ENCODE data around the gene TMPRSS3. TPM values are rescaled to one million over a fixed set of nuclear protein-coding genes. Genes with fewer than 3 reads are reported as not detected.
A peak's percentile ranks its signal among the peaks of the same experiment; 100 is the strongest.

TMPRSS3 gene
- total RNA-seq, 2 donors from 2014 or later: 9.8 to 68.6 TPM

DNA sequence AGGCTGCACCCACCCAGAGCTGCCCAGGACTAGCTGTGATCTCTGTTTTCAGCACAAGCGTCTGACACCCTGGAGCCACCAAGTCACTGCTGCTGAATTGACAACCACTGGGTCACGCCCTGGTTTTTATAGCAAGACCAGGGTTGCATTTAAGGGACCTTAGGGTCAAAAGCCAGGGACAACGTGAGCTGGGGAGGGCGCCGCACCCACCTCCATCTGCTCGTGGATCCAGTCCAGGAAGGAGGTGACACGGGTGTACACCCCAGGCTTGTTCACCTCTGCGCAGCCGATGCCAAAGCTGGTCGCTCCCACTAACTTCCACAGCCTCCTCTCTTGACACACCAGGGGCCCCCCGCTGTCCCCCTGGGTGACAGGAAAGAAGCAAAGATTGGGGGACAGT, 20.3 kb downstream of the TMPRSS3 start:
- DNase-seq (ENCODE audit: low spot score in 2 of 2) (no peak), ATAC-seq (no peak)
- Mint-ChIP-seq H3K27ac (peak overlapping the region; percentile 36 to 79), H3K9me3 (no peaks in the 10 kb centered on the region), H3K36me3 (peaks cover 0 to 17% of the 10 kb centered on the region in 2 donors)

- H3K36me3 Mint-ChIP-seq: peaks cover 0 to 17% of the 10 kb centered on the region in 2 donors
- no peak for DNase-seq (ENCODE audit: low spot score in 2 of 2)
- no peaks in the 10 kb centered on the region for H3K9me3 Mint-ChIP-seq
- peak in 1 of 2 donors; percentile 23 for ATAC-seq
- H3K27ac Mint-ChIP-seq: peak overlapping the region; percentile 36 to 79
Observed at GRCh38 chr21:42374864-42375499, 20.9 kb downstream of the TMPRSS3 start.

DNA sequence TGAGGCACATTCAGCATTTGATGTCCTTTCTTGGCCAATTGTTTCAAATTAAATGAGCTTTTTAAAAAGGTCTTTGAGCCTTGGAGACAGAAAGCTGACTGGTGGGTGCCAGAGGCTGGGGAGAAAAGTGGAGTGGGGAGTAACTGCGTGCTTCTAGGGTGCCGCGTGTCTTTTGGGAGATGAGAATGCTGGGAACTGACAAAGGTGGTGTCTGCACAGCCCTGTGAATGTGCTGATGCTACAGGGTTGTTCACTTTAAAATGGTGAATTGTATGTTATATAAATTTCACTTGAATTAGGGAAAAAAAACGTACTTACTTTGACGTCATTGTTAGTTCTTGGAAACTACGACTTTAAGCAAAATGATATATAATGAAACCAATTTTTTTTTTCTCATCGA, 21.4 kb downstream of the TMPRSS3 start:
- H3K9me3 Mint-ChIP-seq: no peaks in the 10 kb centered on the region
- peaks cover 0 to 17% of the 10 kb centered on the region in 2 donors for H3K36me3 Mint-ChIP-seq
- peak overlapping the region in 1 of 2 donors; percentile 79 for H3K27ac Mint-ChIP-seq
- DNase-seq (ENCODE audit: low spot score in 2 of 2): no peak
- ATAC-seq: peak in 1 of 2 donors; percentile 24

- peaks cover 0 to 17% of the 10 kb centered on the region in 2 donors for H3K36me3 Mint-ChIP-seq
- no peak for DNase-seq (ENCODE audit: low spot score in 2 of 2)
- peak overlapping the region in 1 of 2 donors; percentile 79 for H3K27ac Mint-ChIP-seq
- no peaks in the 10 kb centered on the region for H3K9me3 Mint-ChIP-seq
- no peak for ATAC-seq
Observed at GRCh38 chr21:42373908-42374455, 21.9 kb downstream of the TMPRSS3 start.

DNA sequence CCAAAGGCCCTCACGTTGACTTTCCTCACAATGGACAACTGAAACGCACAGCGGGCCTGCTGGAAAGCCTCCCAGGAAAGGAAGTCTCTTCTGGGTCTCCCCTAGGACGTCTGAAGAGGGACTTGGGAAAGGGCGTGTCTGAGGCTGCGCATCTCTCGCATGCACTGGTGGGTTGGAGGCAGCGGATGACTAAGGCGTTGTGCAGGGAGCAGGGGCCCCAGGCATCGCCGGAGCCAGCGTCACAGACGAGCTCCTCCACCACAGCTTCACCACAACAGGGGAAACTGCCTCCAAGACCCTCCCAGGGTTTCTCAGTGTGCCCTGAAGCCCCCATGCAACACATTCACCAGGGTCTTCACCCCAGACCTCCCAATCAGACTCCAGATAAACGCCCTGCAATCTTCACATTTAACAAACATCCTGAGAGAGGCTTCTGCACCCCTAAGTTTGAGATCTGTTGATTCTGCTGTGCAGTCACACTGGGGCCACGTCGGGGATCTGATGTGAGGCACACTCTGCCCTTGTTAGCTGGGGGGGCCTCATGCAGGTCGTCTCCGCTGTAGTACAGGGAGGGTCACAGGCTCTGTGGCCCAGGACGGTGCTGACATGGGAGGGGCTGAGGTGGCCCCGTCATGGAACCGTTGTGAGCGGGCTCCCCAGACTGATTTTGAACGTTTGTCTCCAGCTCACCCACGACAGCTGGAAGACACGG, 22.5 kb downstream of the TMPRSS3 start:
- H3K36me3 Mint-ChIP-seq: peaks cover 0 to 17% of the 10 kb centered on the region in 2 donors
- peak; percentile 47 to 65 for ATAC-seq
- DNase-seq (ENCODE audit: low spot score in 2 of 2): no peak

GRCh38 chr21:42370894-42371654, 24.8 kb downstream of the TMPRSS3 start:
- no peaks in the 10 kb centered on the region for H3K9me3 Mint-ChIP-seq
- H3K27ac Mint-ChIP-seq: peak overlapping the region; percentile 79 to 87
- ATAC-seq (no peak), DNase-seq (ENCODE audit: low spot score in 2 of 2) (no peak)
- peaks cover 0 to 8% of the 10 kb centered on the region in 2 donors for H3K36me3 Mint-ChIP-seq

More for the DNA sequence above, 22.5 kb downstream of the TMPRSS3 start:
- no peaks in the 10 kb centered on the region for H3K9me3 Mint-ChIP-seq
- peak overlapping the region; percentile 40 to 79 for H3K27ac Mint-ChIP-seq

DNA sequence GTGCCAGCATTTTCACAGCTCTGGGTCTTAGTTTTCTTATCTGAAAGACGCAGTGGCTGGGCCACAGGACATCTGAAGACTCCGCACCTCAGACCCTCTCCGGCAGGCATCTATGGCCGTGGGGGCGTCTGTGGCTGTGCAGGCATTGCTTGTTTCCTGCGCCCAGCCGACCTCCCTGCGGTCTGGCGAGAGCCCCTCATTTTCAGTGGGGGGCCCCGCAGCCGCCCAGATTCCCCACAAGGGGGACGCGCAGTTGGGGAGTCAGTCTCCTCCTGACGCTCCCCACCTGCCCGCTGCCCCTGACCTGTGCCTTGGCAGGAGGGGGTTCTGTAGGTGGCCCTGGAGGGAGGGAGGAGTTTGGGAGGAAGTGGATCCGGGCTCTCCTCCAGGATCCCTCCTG, 26.0 kb downstream of the TMPRSS3 start:
- no peak for ATAC-seq

DNA sequence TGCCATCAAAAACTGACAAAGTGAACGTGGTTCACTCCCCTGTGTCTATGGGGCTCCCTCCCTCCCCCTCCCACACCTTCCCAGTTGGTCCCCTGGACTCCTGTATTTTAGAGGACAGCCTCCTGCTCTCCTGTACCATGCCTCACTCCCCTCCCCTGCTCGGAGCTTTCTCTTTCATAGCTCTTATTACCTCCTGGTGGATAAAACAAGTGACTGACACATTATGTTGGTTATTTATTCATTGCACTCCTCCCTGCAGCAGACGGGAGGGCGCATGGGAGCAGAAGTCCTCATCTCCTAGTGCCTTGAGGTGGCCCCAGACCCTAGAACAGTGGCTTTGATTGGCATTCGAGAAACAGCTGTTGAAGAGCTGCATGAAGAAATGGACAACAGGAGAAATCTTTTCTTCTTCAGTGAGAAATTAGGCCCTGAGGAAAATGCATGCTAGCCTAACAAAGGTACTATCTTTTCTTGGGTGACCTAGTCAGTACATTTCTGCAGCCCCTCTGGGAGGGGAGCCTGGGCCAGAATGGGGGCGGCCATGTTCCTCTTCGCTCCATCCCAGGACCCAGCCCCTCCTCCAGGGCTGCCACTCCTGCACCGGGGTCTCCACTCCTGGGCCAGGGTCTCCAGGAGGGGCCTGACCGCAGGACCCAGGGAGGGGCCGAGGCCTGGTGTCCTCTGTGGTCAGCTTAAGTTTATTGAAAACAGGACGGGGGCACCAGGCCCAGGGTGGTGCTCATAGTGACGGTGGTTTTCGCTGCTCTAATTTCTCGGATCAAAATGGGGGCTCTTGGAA, 28.3 kb downstream of the TMPRSS3 start:
- Mint-ChIP-seq H3K27ac (peak overlapping the region in 1 of 2 donors; percentile 87), H3K9me3 (no peaks in the 10 kb centered on the region), H3K36me3 (peaks cover 0 to 8% of the 10 kb centered on the region in 2 donors)
- DNase-seq (ENCODE audit: low spot score in 2 of 2) (no peak), ATAC-seq (no peak)

More for the DNA sequence above, 26.0 kb downstream of the TMPRSS3 start:
- Mint-ChIP-seq H3K27ac (peak overlapping the region in 1 of 2 donors; percentile 79), H3K9me3 (no peaks in the 10 kb centered on the region), H3K36me3 (peaks cover 0 to 8% of the 10 kb centered on the region in 2 donors)
- DNase-seq (ENCODE audit: low spot score in 2 of 2): no peak

DNA sequence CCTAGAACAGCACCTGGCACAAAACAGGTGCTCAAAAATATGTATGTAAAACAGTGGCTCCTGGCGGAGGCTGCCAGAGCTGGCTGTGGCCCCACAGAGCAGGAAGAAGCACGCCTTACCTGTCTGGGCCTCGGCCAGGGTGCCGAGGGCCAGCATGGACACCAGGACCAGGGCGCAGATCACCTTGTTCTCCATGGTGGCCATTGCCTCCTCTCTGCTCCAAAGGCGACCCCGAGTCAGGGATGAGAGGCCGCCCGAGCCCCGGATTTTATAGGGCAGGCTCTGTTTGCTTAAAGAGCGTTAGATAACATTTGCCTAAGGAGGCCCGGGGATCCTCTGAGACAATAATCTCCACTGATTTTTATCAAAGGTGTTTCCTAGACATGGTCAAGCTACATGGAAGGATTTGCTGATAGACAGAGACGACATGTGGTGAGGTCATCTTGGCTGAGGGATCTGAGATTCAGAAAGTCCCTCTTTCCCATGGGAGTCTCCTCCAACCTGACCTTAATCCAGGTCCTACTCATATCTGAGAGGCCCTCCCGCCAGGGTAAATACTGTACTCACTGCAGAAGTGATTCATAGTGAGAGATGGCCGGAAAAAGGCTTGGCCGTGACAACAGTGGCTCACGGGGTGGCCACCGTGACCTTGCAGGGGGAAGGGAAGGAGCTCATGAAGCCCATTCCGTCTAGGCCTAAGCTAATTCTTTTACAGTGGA, 29.4 kb downstream of the TMPRSS3 start, which contains the start of gene TFF1:
TFF1 (minus strand) TSS at position 244 of the 719 bp plus-strand sequence; CDS start at position 204, 40 bp downstream.
- ATAC-seq (no peak), DNase-seq (ENCODE audit: low spot score in 2 of 2) (no peak)
- Mint-ChIP-seq H3K9me3 (no peaks in the 10 kb centered on the region), H3K36me3 (peaks cover 0 to under 1% of the 10 kb centered on the region in 2 donors), H3K27ac (peak within 1 kb of the TSS in 1 of 2 donors; percentile 87)

DNA sequence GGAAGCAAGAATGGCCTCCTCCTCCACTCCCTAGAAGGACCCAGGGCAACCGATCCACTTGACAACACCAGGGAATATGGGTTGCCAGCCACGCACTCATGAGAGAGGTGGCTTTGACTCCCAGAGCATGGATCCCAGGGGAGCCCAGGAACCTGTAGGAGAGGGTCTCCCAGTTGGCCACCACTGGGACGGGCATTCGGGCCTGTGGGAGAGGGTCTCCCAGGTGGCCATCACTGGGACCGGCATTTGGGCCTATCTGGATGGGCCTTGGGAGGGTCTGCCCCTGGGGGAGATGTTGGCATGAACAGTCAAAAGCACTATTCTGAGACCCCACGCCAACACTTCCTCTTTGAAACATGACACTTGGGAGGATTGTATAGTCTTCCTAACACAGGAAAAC, 30.1 kb downstream of the TMPRSS3 start:
- Mint-ChIP-seq H3K27ac (no peak overlapping the region), H3K36me3 (no peaks in the 10 kb centered on the region), H3K9me3 (no peaks in the 10 kb centered on the region)
- no peak for DNase-seq (ENCODE audit: low spot score in 2 of 2)
- no peak for ATAC-seq

- no peak overlapping the region for H3K27ac Mint-ChIP-seq
- no peak for ATAC-seq
- no peaks in the 10 kb centered on the region for H3K36me3 Mint-ChIP-seq
Observed at GRCh38 chr21:42364304-42364865, 31.5 kb downstream of the TMPRSS3 start.

GRCh38 chr21:42363312-42363711, 32.5 kb downstream of the TMPRSS3 start:
- ATAC-seq (no peak), DNase-seq (ENCODE audit: low spot score in 2 of 2) (no peak)
- Mint-ChIP-seq H3K9me3 (no peaks in the 10 kb centered on the region), H3K27ac (no peak overlapping the region), H3K36me3 (no peaks in the 10 kb centered on the region)

More at GRCh38 chr21:42364304-42364865, 31.5 kb downstream of the TMPRSS3 start:
- no peak for DNase-seq (ENCODE audit: low spot score in 2 of 2)
- H3K9me3 Mint-ChIP-seq: no peaks in the 10 kb centered on the region

GRCh38 chr21:42362700-42363099, 33.2 kb downstream of the TMPRSS3 start:
- DNase-seq (ENCODE audit: low spot score in 2 of 2) (no peak), ATAC-seq (no peak)
- H3K27ac Mint-ChIP-seq: no peak overlapping the region
- H3K9me3 Mint-ChIP-seq: no peaks in the 10 kb centered on the region
- H3K36me3 Mint-ChIP-seq: no peaks in the 10 kb centered on the region

DNA sequence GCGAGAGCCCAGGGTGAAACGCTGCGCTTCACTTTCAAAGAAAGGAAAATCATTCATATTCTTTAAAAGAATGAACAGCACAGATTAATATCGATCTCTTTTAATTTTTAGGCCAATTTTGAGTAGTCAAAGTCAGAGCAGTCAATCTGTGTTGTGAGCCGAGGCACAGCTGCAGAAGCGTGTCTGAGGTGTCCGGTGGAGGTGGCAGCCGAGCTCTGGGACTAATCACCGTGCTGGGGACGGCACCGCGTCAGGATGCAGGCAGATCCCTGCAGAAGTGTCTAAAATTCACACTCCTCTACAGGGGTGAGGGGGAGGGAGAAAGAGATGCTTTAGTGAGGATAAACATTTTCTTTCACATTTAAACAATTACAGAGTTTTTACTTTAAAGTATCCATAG, 33.7 kb downstream of the TMPRSS3 start:
- DNase-seq (ENCODE audit: low spot score in 2 of 2): no peak
- no peaks in the 10 kb centered on the region for H3K36me3 Mint-ChIP-seq
- no peak overlapping the region for H3K27ac Mint-ChIP-seq
- peaks cover 0 to 4% of the 10 kb centered on the region in 2 donors for H3K9me3 Mint-ChIP-seq
- ATAC-seq: no peak

GRCh38 chr21:42361286-42361685, 34.6 kb downstream of the TMPRSS3 start:
- H3K36me3 Mint-ChIP-seq: no peaks in the 10 kb centered on the region
- ATAC-seq: no peak
- H3K27ac Mint-ChIP-seq: no peak overlapping the region
- H3K9me3 Mint-ChIP-seq: peaks cover 0 to 9% of the 10 kb centered on the region in 2 donors
- DNase-seq (ENCODE audit: low spot score in 2 of 2): no peak
